Umbilical cord (tissue), 2 donors: ENCODE results near the gene IFT57. TPM values are rescaled to one million over a fixed set of nuclear protein-coding genes. Genes with fewer than 3 reads are reported as not detected.
"Not testable (repeated sequence)": the region's sequence is repeated elsewhere in the genome, so short reads cannot be mapped to it uniquely, and the experiment has no call there.

Experiments used
- DNase-seq: peaks from one replicate; pipeline ENCODE4 v3.0.0-alpha.2; 2015; ENCODE audit warnings: low spot score
- total RNA-seq: library from RNA; depleted of rRNA; stranded (reverse); fragments of >200 nt; gene quantifications from one replicate; pipeline ENCODE4 v1.2.3, GENCODE V29; 2014; ENCODE audit warnings: low replicate concordance; ENCODE audit not compliant: insufficient read depth

The IFT57 gene, protein sequence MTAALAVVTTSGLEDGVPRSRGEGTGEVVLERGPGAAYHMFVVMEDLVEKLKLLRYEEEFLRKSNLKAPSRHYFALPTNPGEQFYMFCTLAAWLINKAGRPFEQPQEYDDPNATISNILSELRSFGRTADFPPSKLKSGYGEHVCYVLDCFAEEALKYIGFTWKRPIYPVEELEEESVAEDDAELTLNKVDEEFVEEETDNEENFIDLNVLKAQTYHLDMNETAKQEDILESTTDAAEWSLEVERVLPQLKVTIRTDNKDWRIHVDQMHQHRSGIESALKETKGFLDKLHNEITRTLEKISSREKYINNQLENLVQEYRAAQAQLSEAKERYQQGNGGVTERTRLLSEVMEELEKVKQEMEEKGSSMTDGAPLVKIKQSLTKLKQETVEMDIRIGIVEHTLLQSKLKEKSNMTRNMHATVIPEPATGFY
- 56.8 TPM for total RNA-seq

GRCh38 chr3:108221911-108222852, at the start of gene IFT57:
TSS of gene IFT57 (minus strand) at chr3:108222424. CDS start at chr3:108222322, 102 bp downstream.
- DNase-seq, result peak; percentile 99

DNA sequence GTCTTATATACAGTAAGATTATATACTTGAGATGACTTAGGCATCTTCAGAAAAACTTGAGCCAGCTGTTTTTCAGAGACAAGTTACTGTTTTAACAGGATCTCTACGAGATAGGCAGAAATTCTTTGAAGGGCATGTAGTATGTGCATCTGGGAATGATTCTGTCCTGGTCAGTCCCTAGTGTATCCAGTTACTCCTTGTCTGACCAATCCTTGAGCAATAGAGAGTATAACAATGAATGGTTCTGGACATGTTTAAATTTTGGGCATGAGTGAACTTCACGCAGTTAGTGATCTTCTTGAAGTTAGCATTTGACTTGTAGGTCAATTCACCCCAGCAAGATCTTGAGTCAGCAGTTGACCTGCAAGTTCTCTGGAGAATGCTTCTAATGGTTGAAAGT, 49.4 kb upstream of the IFT57 start:
- peak; percentile 5 for DNase-seq

DNA sequence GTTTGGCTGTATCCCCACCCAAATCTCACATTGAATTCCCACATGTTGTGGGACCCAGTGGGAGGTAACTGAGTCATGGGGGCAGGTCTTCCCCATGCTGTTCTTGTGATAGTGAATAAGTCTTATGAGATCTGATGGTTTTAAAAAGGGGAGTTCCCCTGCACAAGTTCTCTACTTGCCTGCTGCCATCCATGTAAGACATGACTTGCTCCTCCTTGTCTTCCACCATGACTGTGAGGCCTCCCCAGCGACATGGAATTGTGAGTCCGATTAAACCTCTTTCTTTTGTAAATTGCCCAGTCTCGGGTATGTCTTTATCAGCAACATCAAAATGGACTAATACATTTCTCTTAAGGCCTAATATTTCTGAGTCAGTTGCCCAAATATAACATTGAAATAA, 46.0 kb upstream of the IFT57 start:
- not testable (repeated sequence) for DNase-seq

- not testable (repeated sequence) for DNase-seq
Observed at GRCh38 chr3:108264534-108265298, 42.5 kb upstream of the IFT57 start.

GRCh38 chr3:108255131-108255530, 32.9 kb upstream of the IFT57 start:
- no peak for DNase-seq

GRCh38 chr3:108251844-108252243, 29.6 kb upstream of the IFT57 start:
- DNase-seq, result no peak

DNA sequence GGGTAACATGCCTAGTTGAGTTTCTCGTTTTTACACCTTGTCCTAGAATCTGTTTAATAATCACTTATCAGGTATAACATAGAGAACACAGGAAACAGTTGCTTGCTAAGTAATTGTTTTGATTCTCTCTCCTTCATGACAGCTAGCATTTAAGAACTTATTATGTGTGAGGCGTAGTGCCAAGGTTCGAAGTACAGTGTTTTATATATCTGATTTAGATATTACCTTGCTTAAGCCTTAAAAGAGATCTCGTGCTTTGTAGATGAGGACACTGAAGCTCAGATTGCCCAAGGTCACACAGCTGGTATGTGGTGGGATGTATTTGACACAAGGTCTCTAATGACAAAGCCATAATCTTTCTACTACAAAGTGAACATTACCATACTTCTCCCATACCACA, 29.0 kb upstream of the IFT57 start:
- DNase-seq, result no peak

GRCh38 chr3:108250626-108251025, 28.4 kb upstream of the IFT57 start:
- no peak for DNase-seq

- no peak for DNase-seq
Observed at GRCh38 chr3:108243243-108243642, 21.0 kb upstream of the IFT57 start.

GRCh38 chr3:108242776-108243175, 20.6 kb upstream of the IFT57 start:
- DNase-seq, result no peak

- DNase-seq, result no peak
Observed at GRCh38 chr3:108241721-108242120, 19.5 kb upstream of the IFT57 start.

- no peak for DNase-seq
Observed at GRCh38 chr3:108241146-108241545, 18.9 kb upstream of the IFT57 start.

- DNase-seq, result no peak
Observed at GRCh38 chr3:108239082-108239481, 16.9 kb upstream of the IFT57 start.

DNA sequence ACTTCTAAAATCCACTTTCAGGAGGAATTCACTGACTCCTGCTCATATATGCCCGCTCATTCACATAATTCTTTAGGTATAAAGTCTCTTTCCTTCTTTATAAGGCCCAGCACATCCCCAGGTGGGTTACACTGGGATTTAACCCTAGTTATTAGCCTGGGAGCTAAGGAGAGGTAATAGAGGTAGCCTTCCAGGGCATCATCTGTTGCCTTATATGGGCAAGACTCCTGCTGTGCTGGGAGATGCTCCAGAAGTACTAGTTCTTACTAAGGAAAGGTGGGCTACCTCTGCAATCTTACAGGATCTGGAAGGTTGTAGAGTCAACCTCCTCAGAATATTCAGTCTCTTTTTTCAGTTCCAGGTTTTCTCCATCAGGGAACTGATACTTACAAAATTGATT, 13.1 kb upstream of the IFT57 start:
- no peak for DNase-seq

GRCh38 chr3:108234387-108234957, 12.2 kb upstream of the IFT57 start:
- DNase-seq, result no peak

- no peak for DNase-seq
Observed at GRCh38 chr3:108228286-108228685, 6.1 kb upstream of the IFT57 start.

DNA sequence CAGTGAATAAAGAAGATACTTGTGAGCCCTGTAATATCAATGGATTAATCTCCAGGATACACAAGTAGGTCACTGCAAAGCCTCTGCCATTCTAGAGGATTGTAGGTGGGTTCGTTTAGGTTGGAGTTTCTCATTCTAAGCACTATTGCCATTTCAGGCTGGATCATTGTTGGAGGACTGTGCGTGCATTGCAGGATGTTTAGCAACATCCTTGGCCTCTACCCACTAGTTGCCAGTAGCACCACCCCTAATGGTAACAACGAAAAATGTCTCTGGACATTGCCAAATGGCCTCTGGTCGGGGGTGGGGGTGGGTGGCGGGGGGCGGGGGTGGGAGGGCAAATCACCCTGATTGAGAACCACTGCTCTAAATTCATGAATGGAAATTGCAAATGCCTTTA, 4.9 kb upstream of the IFT57 start:
- no peak for DNase-seq

DNA sequence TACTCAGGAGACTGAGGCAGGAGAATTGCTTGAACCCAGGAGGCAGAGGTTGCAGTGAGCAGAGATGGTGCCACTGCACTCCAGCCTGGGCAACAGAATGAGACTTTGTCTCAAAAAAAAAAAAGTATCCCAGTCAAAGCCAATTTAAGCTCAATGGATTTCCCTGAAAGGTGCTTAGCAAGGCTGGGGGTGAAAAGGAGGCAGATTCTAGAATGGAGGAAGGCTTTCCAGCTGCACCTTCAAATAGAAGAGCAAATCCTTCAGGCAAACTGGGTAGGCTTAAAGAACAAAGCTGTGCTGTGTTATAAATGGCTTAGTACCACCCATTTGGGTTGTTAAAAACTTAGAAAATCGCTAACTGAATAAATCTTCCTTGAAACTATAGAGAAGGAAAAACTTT, 3.0 kb upstream of the IFT57 start:
- DNase-seq, result no peak

DNA sequence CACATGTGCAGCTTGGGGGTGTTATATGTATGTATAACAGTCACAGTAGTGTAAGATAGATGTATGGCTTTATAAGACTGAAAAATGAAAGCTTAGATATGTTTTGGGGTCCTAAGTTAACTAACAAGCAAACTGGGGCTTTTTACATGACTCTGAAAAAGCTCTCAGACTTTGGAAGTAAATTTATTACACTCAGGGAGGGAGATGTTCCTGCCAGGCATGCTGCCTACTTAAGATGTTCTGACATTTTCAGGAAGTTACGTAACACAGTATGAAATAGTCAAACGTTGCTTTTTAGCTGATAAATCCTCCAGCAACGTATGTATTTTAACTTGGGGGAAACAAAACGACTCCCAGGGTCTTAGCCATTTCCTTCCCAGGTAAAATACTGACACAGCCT, 1.7 kb upstream of the IFT57 start:
- peak; percentile 58 for DNase-seq

GRCh38 chr3:108222853-108223565, 785 bp upstream of the IFT57 start:
- DNase-seq, result no peak

DNA sequence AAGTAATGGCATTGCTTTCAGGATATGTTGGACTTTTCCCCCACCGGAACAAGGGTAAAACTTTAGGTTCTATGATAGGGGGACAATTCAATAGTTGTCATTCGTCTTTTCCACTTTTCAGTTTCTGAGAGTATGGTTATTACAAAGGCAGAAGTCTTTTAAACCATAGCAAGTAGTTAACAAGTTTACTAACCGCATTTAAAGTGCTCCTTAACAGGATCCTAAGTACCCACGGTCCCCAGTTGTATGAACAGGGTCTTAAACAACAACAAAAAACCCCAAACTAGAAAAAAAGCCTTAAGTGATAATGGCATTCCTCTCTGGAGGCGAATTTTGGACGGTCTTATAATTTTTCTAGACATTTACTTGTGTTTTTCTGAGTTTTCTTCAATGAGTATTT, 831 bp downstream of the IFT57 start:
- DNase-seq, result peak; percentile 20
